Skeletal muscle tissue (tissue), 4 donors: ENCODE data around the gene OSBP2. TPM values are rescaled to one million over a fixed set of nuclear protein-coding genes. Genes with fewer than 3 reads are reported as not detected.

Experiments used
- H3K27ac ChIP-seq: one replicate; pipeline ENCODE4 v1.7.0; 2013; ENCODE audit warnings: mild to moderate bottlenecking, low read depth, low read length, inconsistent platforms
- H3K27me3 ChIP-seq, 3 donors: one replicate each; pipeline ENCODE4 v1.7.0; 2013; ENCODE audit warnings: low read length in 3 of 3; ENCODE audit not compliant: control insufficient read depth in 3 of 3, insufficient read depth in 3 of 3
- H3K36me3 ChIP-seq, 3 donors: one replicate each; pipeline ENCODE4 v1.7.0; 2013; ENCODE audit warnings: low read length in 3 of 3; ENCODE audit not compliant: control insufficient read depth in 3 of 3, insufficient read depth in 3 of 3
- H3K4me1 ChIP-seq, 3 donors: one replicate each; pipeline ENCODE4 v1.7.0; 2013; ENCODE audit warnings: low read length in 3 of 3, mild to moderate bottlenecking in 3 of 3; ENCODE audit not compliant: control insufficient read depth in 3 of 3, insufficient read depth in 3 of 3
- H3K4me3 ChIP-seq, 3 donors: one replicate each; pipeline ENCODE4 v1.7.0; 2013; ENCODE audit warnings: low read length in 3 of 3
- H3K9ac ChIP-seq, 3 donors: one replicate each; pipeline ENCODE4 v1.7.0; 2013; ENCODE audit warnings: low read length in 3 of 3, mild to moderate bottlenecking in 3 of 3, moderate library complexity in 2 of 3, low read depth in 1 of 3
- H3K9me3 ChIP-seq, 3 donors: one replicate each; pipeline ENCODE4 v1.7.0; 2013; ENCODE audit warnings: low read length in 3 of 3; ENCODE audit not compliant: control insufficient read depth in 3 of 3
- total RNA-seq: library from RNA; depleted of rRNA; stranded (reverse); fragments of >200 nt; gene quantifications from one replicate; pipeline ENCODE4 v1.2.3, GENCODE V29; 2014
- donor health status: Osteomylitis.

OSBP2 gene
- total RNA-seq, 1 donor from 2014 or later, result 4.7 TPM

- Histone ChIP-seq H3K4me3 (no peak overlapping the region), H3K27me3 (peaks cover 8 to 21% (median 21%) of the 10 kb centered on the region in 3 donors), H3K4me1 (peaks cover 6 to 12% (median 11%) of the 10 kb centered on the region in 3 donors), H3K36me3 (no peaks in the 10 kb centered on the region), H3K27ac (no peak overlapping the region), H3K9ac (no peak overlapping the region), H3K9me3 (no peaks in the 10 kb centered on the region)
Observed at GRCh38 chr22:30826670-30827355, 132.1 kb downstream of the OSBP2 start.

GRCh38 chr22:30827646-30828045, 133.0 kb downstream of the OSBP2 start:
- peaks cover 0 to 7% (median 5%) of the 10 kb centered on the region in 3 donors for H3K4me1 ChIP-seq

GRCh38 chr22:30828187-30829155, 133.8 kb downstream of the OSBP2 start:
- Histone ChIP-seq H3K9ac (no peak overlapping the region), H3K27ac (no peak overlapping the region), H3K4me1 (peaks cover 0 to 7% (median 5%) of the 10 kb centered on the region in 3 donors), H3K9me3 (no peaks in the 10 kb centered on the region), H3K4me3 (no peak overlapping the region), H3K27me3 (peaks cover 0 to 11% (median 8%) of the 10 kb centered on the region in 3 donors), H3K36me3 (no peaks in the 10 kb centered on the region)

More at GRCh38 chr22:30827646-30828045, 133.0 kb downstream of the OSBP2 start:
- Histone ChIP-seq H3K27me3 (peaks cover 0 to 13% (median 13%) of the 10 kb centered on the region in 3 donors), H3K4me3 (no peak overlapping the region), H3K36me3 (no peaks in the 10 kb centered on the region), H3K9me3 (no peaks in the 10 kb centered on the region), H3K9ac (no peak overlapping the region), H3K27ac (no peak overlapping the region)

GRCh38 chr22:30829901-30830550, 135.4 kb downstream of the OSBP2 start:
- H3K27ac ChIP-seq, result no peak overlapping the region
- no peak overlapping the region for H3K9ac ChIP-seq
- H3K36me3 ChIP-seq, result no peaks in the 10 kb centered on the region
- H3K4me3 ChIP-seq, result no peak overlapping the region
- no peaks in the 10 kb centered on the region for H3K9me3 ChIP-seq
- peaks cover 0 to 7% (median 5%) of the 10 kb centered on the region in 3 donors for H3K4me1 ChIP-seq
- no peaks in the 10 kb centered on the region for H3K27me3 ChIP-seq

- Histone ChIP-seq H3K4me3 (no peak overlapping the region), H3K27me3 (no peaks in the 10 kb centered on the region), H3K9me3 (no peaks in the 10 kb centered on the region), H3K36me3 (no peaks in the 10 kb centered on the region), H3K9ac (no peak overlapping the region), H3K4me1 (peaks cover 0 to 7% (median 5%) of the 10 kb centered on the region in 3 donors), H3K27ac (no peak overlapping the region)
Observed at GRCh38 chr22:30830907-30831306, 136.2 kb downstream of the OSBP2 start.

GRCh38 chr22:30832407-30832987, 137.8 kb downstream of the OSBP2 start:
- H3K9ac ChIP-seq, result no peak overlapping the region
- H3K4me3 ChIP-seq, result no peak overlapping the region
- no peak overlapping the region for H3K27ac ChIP-seq
- H3K9me3 ChIP-seq, result no peaks in the 10 kb centered on the region
- H3K27me3 ChIP-seq, result no peaks in the 10 kb centered on the region
- peaks cover 0 to 10% (median 8%) of the 10 kb centered on the region in 3 donors for H3K4me1 ChIP-seq
- no peaks in the 10 kb centered on the region for H3K36me3 ChIP-seq

- H3K9me3 ChIP-seq, result no peaks in the 10 kb centered on the region
- no peaks in the 10 kb centered on the region for H3K27me3 ChIP-seq
- peaks cover 0 to 7% (median 7%) of the 10 kb centered on the region in 3 donors for H3K4me1 ChIP-seq
- no peaks in the 10 kb centered on the region for H3K36me3 ChIP-seq
- H3K4me3 ChIP-seq, result no peak overlapping the region
- H3K27ac ChIP-seq, result no peak overlapping the region
- no peak overlapping the region for H3K9ac ChIP-seq
Observed at GRCh38 chr22:30833322-30833721, 138.6 kb downstream of the OSBP2 start.

GRCh38 chr22:30837531-30837930, 142.9 kb downstream of the OSBP2 start:
- H3K27ac ChIP-seq, result no peak overlapping the region
- no peak overlapping the region for H3K4me3 ChIP-seq
- peaks cover 0 to 6% (median 5%) of the 10 kb centered on the region in 3 donors for H3K4me1 ChIP-seq
- no peak overlapping the region for H3K9ac ChIP-seq
- no peaks in the 10 kb centered on the region for H3K9me3 ChIP-seq
- no peaks in the 10 kb centered on the region for H3K36me3 ChIP-seq
- H3K27me3 ChIP-seq, result no peaks in the 10 kb centered on the region

- Histone ChIP-seq H3K9ac (no peak overlapping the region), H3K27me3 (no peaks in the 10 kb centered on the region), H3K4me3 (no peak overlapping the region), H3K36me3 (no peaks in the 10 kb centered on the region), H3K27ac (no peak overlapping the region), H3K9me3 (no peaks in the 10 kb centered on the region), H3K4me1 (peaks cover 0 to 6% (median 5%) of the 10 kb centered on the region in 3 donors)
Observed at GRCh38 chr22:30838111-30838510, 143.4 kb downstream of the OSBP2 start.
